Caki2 (cell line): ENCODE measurements around the gene RBFOX1. TPM values are rescaled to one million over a fixed set of nuclear protein-coding genes. Genes with fewer than 3 reads are reported as not detected.

Source experiments
- DNase-seq: peaks from one replicate; pipeline ENCODE4 v3.0.0-alpha.2; 2015; ENCODE audit warnings: low read depth
- in situ Hi-C: cut with HindIII; loops from 2 replicates; pipeline ENCODE4 v1.10.0; 2016; ENCODE audit warnings: low sequenced_read_pairs, low pct_unique_long_range_greater_than_20kb, mixed read lengths
- total RNA-seq: library from RNA; depleted of rRNA; stranded (reverse); fragments of >200 nt; shearing (Covaris generic); gene quantifications from 2 replicates; pipeline ENCODE4 v1.2.3, GENCODE V29; 2014; ENCODE audit warnings: low replicate concordance

The RBFOX1 gene
- total RNA-seq, 1 experiment from 2014 or later = 0.24 TPM

DNA sequence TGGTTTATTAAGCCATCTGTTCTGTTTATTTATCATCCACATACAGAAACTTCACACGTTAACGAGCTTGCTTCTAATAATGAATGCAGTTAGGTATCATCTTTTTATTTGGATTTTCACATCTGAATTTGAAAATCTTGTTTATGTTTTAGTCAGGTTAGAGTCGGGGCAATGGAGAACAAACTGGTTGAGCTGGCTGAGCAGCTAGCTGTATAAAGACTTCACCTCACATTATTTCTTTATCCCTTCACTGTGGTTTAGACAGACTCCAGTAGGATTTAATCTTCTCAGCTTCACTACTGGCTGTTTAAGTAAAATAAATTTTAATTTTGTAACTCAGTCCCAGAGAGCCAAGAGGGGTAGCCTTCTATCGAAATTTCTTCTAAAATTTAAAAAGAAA is 415.9 kb downstream of the RBFOX1 start:
- no peak for DNase-seq
- in situ Hi-C loops = no loop called here

DNA sequence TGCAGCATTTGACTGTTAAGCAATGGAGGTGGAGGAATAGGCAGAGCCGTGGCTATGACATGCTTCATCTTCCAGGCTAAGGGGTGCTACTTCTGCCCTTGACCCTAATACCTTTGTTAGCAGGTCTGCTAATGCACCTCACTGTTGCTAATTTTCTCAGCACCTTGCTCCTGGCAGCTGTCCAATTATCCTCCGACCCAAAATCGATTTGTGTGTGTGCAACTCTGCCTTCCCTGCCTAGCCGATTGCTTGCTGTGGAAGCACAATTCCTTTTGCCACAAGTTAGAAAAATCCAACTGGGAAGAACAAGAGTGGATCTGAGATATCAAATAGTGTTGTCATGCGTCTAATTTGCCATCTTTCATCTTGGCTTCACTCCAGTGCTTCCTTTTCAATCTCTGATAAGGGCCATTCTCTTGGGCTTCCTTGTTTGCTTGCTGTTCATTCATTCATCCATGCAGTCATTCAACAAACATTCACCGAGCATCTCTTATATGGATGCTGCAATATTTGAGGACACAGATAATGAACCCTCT is 422.8 kb downstream of the RBFOX1 start:
- no peak for DNase-seq
- in situ Hi-C loops = no loop called here
